ENCODE results near the gene SUPT3H.
"Not testable (repeated sequence)": the region's sequence is repeated elsewhere in the genome, so short reads cannot be mapped to it uniquely, and the experiment has no call there.

DNA sequence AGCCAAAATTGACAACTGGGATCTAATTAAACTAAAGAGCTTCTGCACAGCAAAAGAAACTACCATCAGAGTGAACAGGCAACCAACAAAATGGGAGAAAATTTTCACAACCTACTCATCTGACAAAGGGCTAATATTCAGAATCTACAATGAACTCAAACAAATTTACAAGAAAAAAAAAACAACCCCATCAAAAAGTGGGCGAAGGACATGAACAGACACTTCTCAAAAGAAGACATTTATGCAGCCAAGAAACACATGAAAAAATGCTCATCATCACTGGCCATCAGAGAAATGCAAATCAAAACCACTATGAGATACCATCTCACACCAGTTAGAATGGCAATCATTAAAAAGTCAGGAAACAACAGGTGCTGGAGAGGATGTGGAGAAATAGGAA lies 310.3 kb downstream of the SUPT3H start:
- TF ChIP-seq, protein P1, sequence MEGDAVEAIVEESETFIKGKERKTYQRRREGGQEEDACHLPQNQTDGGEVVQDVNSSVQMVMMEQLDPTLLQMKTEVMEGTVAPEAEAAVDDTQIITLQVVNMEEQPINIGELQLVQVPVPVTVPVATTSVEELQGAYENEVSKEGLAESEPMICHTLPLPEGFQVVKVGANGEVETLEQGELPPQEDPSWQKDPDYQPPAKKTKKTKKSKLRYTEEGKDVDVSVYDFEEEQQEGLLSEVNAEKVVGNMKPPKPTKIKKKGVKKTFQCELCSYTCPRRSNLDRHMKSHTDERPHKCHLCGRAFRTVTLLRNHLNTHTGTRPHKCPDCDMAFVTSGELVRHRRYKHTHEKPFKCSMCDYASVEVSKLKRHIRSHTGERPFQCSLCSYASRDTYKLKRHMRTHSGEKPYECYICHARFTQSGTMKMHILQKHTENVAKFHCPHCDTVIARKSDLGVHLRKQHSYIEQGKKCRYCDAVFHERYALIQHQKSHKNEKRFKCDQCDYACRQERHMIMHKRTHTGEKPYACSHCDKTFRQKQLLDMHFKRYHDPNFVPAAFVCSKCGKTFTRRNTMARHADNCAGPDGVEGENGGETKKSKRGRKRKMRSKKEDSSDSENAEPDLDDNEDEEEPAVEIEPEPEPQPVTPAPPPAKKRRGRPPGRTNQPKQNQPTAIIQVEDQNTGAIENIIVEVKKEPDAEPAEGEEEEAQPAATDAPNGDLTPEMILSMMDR (optimal IDR thresholded peaks at IDR 0.05 in 1 of 3, IDR thresholded peaks at IDR 0.05 in 1 of 3, conservative IDR thresholded peaks at IDR 0.05 in 1 of 3; ENCODE audit: extremely low read depth in 1 of 3, insufficient read depth in 2 of 3, low read length in 3 of 3), result not testable (repeated sequence)
- TF ChIP-seq EZH2 (IDR thresholded peaks at IDR 0.05; ENCODE audit: low read length), result not testable (repeated sequence)
